RWPE1 (cell line): ENCODE data around the gene DPYSL4.

ENCODE experiments used
- CTCF ChIA-PET: fragments of 350-600 bp; sonication (Branson Sonifier 250); formaldehyde crosslinking; extraction: SDS; loops from one replicate; lab custom pipeline; 2021; lab: Yijun Ruan, JAX
- POLR2A ChIA-PET: fragments of 400-600 bp; formaldehyde crosslinking; extraction: SDS; loops from one replicate; lab custom pipeline; 2020; ENCODE audit warnings: antibody characterized with exemption; ENCODE audit not compliant: low non-redundant PET; lab: Yijun Ruan, JAX
- DNase-seq: peaks from one replicate; pipeline ENCODE4 v3.0.0; 2012; ENCODE audit warnings: low spot score
- H3K27ac ChIP-seq: fragments of 450-650 bp; 2 replicates; pipeline ENCODE4 v1.5.1; 2017
- CTCF ChIP-seq: fragments of 450-650 bp; conservative IDR thresholded peaks from 2 replicates; pipeline ENCODE4 v1.5.1; 2017; ENCODE audit warnings: low read depth, mild to moderate bottlenecking

Gene DPYSL4

GRCh38 chr10:132166216-132166950, 20.4 kb upstream of the DPYSL4 start:
- no peak overlapping the region for H3K27ac ChIP-seq
- DNase-seq: no peak
- TF ChIP-seq CTCF: no peak
- CTCF ChIA-PET: interaction anchor here (0.6 kb wide), 1 partner anchor 1526 kb away, joined by 5 read pairs; no protein-coding TSS in a partner anchor
- POLR2A ChIA-PET: no interaction called here

DNA sequence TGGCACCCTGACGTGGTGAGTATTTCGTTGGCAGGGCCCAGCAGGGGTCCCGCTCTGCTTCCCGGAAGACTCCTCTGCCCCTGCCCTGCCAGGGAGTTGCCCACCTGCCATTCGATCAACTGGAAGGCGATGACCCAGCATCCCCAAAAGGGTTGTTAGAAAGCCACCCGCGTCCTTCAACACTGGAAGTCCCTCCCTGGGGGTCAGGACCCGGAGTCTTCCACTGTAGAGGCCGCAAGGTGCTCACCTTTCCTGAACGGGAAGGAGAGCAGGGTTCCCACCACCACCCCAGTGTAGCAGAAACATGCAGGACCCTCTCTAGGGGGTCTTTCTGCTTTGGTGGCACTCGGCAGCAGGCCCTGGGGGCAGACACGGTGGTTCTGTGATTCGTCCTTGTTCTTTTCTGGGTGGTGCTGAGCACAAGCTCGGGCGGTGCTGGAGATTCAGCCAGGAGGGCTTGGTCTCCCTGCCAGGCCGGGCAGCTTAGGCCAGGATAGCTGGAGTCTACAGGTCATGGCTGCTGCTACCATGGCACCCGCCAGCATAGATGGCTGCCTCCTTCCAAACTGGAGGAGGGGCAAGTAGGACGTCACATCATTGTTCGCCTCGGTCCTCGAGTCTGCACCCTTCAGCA, 19.6 kb upstream of the DPYSL4 start:
- ChIA-PET CTCF (interaction anchor here (0.6 kb wide), 1 partner anchor 1526 kb away, joined by 5 read pairs; no protein-coding TSS in a partner anchor), POLR2A (no interaction called here)
- no peak for DNase-seq
- no peak for TF ChIP-seq CTCF
- H3K27ac ChIP-seq: no peak overlapping the region

DNA sequence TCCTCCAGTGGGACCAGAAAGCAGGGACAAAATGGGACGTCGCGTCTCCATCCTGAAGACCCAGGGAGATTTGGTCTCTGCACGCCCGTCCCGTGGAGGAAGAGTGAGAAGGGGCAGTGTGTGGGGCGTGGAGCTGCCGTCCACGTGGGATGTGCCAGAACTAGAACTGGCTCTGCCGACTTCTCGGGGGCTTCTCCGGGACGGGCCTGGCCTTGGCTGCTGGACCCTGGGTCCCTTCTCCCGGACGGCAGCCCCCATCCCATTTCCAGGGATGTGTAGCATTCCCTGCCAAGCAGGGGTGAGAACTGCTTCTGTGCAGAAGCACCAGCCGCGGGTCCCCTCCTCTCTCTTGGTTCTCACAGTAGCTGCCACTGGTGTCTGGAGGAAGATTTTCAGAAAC, 18.8 kb upstream of the DPYSL4 start:
- ChIA-PET POLR2A (no interaction called here), CTCF (interaction anchor here (0.6 kb wide), 1 partner anchor 284 kb away, joined by 3 read pairs; no protein-coding TSS in a partner anchor)
- no peak overlapping the region for H3K27ac ChIP-seq
- DNase-seq: no peak
- no peak for TF ChIP-seq CTCF

DNA sequence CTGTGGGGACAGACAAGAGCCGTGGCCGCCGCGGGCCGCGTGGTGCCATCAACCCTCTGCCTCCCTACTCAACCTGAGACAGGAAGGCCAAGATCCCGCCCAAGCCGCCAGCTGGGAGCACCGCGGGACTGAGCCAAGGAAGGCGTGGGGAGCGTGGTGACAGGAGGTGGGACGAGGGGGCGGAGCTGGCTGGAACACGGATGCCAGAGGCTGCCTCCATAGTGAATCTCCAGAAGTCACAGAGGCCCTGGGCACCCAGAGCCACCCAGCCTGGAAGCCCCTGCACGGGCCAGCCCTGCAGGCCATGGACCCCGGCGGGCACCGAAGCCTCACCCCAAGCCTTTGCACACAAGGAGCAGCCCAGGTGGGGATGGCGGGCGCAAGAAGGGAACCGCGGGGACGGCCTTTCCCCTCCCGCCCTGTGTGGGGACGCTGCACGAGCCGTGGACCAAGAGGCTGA, 18.1 kb upstream of the DPYSL4 start:
- POLR2A ChIA-PET: no interaction called here
- no peak for DNase-seq
- CTCF ChIA-PET: no interaction called here
- TF ChIP-seq CTCF: no peak
- no peak overlapping the region for H3K27ac ChIP-seq

- ChIA-PET POLR2A (no interaction called here), CTCF (interaction anchor here (0.9 kb wide), 1 partner anchor 191 kb away, joined by 3 read pairs; no protein-coding TSS in a partner anchor)
- TF ChIP-seq CTCF: no peak
These were observed 17.6 kb upstream of the DPYSL4 start for GRCh38 chr10:132169031-132169765.

GRCh38 chr10:132169766-132170560, 16.8 kb upstream of the DPYSL4 start:
- no peak for TF ChIP-seq CTCF
- POLR2A ChIA-PET: no interaction called here
- no peak for DNase-seq
- H3K27ac ChIP-seq: no peak overlapping the region
- CTCF ChIA-PET: interaction anchor here (0.5 to 1.1 kb wide), 4 partner anchors 13 to 190 kb away, joined by 3 to 5 read pairs (median 4); no protein-coding TSS in a partner anchor

More at GRCh38 chr10:132169031-132169765, 17.6 kb upstream of the DPYSL4 start:
- no peak overlapping the region for H3K27ac ChIP-seq
- DNase-seq: no peak
